C4-2B (cell line): Measurements from ENCODE around the gene LTC4S.

Experiments
- CTCF ChIP-seq: fragments of 450-650 bp; conservative IDR thresholded peaks from 2 replicates; pipeline ENCODE4 v1.5.1; 2017; ENCODE audit warnings: mild to moderate bottlenecking
- ZFX ChIP-seq: fragments of 450-650 bp; IDR thresholded peaks from 2 replicates; pipeline ENCODE4 v1.6.1; 2017

DNA sequence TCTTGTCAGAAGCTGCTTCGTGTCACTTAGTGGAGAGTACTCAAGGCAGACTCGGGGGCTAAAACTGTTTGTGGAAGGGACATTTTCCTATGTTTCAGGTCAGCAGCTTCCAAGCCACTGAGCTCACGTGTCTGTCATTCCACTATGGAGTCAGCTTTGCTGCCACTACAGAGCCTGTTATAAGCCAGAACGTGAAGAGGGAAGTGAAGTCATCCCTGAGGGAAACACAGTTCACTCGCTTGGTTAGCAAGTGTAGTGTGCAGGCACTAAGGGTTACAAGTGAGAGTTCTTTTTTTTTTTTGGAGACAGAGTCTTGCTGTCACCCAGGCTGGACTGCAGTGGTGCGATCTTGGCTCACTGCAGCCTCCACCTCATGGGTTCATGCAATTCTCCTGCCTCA, 24.5 kb upstream of the LTC4S start:
- no peak for TF ChIP-seq CTCF
- no peak for TF ChIP-seq ZFX
